GM12878 (cell line): ENCODE measurements around the gene OSBPL5. TPM values are rescaled to one million over a fixed set of nuclear protein-coding genes. Genes with fewer than 3 reads are reported as not detected.

Experiments
- ATAC-seq: fragments of 200-7000 bp; cut with Tn5 transposase; 3 replicates; pipeline ENCODE4 v1.9.1; 2020; ENCODE audit warnings: mild to moderate bottlenecking, moderate library complexity
- Bru-seq: library from RNA; stranded (reverse); fragments of 400-500 nt; gene quantifications from one replicate; lab custom pipeline; 2021; lab: Mats Ljungman, UMichigan
- BruChase-seq, 2 experiments: library from RNA; stranded (reverse); fragments of 400-500 nt; gene quantifications; one replicate each; lab custom pipeline; 2021; lab: Mats Ljungman, UMichigan
- BruUV-seq: library from RNA; stranded (reverse); fragments of 400-500 nt; replicated peaks from 2 replicates; lab custom pipeline; 2021; lab: Mats Ljungman, UMichigan
- CTCF ChIA-PET: fragments of 300-600 bp; sonication (Branson Sonifier 250); formaldehyde crosslinking; extraction: SDS; loops from one replicate; lab custom pipeline; 2021; ENCODE audit warnings: inconsistent platforms; lab: Yijun Ruan, JAX
- POLR2A ChIA-PET: fragments of 350-600 bp; formaldehyde crosslinking; extraction: SDS; loops from one replicate; lab custom pipeline; 2021; ENCODE audit warnings: inconsistent platforms; lab: Charles Lee
- RAD21 ChIA-PET: fragments of 300-600 bp; sonication (Branson Sonifier 250); formaldehyde crosslinking; loops from one replicate; lab custom pipeline; 2023; ENCODE audit warnings: antibody characterized with exemption; ENCODE audit not compliant: unreplicated experiment; lab: Charles Lee
- SMC1A ChIA-PET: fragments of 300-600 bp; sonication (Branson Sonifier 250); formaldehyde crosslinking; loops from one replicate; lab custom pipeline; 2023; ENCODE audit not compliant: unreplicated experiment, uncharacterized antibody; lab: Charles Lee
- DNase-seq: peaks from one replicate; pipeline ENCODE4 v3.0.0-alpha.2; 2011; ENCODE audit warnings: low read depth, low spot score
- FAIRE-seq: peaks from 3 replicates; lab custom pipeline; 2011; peaks lifted over from hg19 to GRCh38; lab: Jason Lieb, UNC
- H2AFZ ChIP-seq: 2 replicates; pipeline ENCODE4 v1.6.0; 2011; ENCODE audit warnings: low read depth, low read length, control low read depth; ENCODE audit not compliant: control insufficient read depth
- H3K27ac ChIP-seq: 2 replicates; pipeline ENCODE4 v1.5.1; 2011; ENCODE audit warnings: control low read depth; ENCODE audit not compliant: control insufficient read depth, insufficient read depth
- H3K27me3 ChIP-seq, 2 experiments: replicated peaks in 1 of 2; 2 replicates each; pipeline versions ENCODE4 v1.6.0 to v1.6.1; 2011; ENCODE audit warnings: low read length in 1 of 2; ENCODE audit not compliant: control insufficient read depth in 2 of 2, insufficient read depth in 2 of 2
- H3K36me3 ChIP-seq, 2 experiments: 2 replicates each; pipeline ENCODE4 v1.5.1; 2011; ENCODE audit warnings: low read length in 1 of 2; ENCODE audit not compliant: control insufficient read depth in 2 of 2, insufficient read depth in 2 of 2
- H3K4me1 ChIP-seq: 2 replicates; pipeline ENCODE4 v1.6.1; 2011; ENCODE audit warnings: mild to moderate bottlenecking, low read length, moderate library complexity, mixed read lengths; ENCODE audit not compliant: control insufficient read depth, insufficient read depth
- H3K4me2 ChIP-seq: 2 replicates; pipeline ENCODE4 v1.6.0; 2011; ENCODE audit warnings: control low read depth; ENCODE audit not compliant: control insufficient read depth, insufficient read depth
- H3K4me3 ChIP-seq: fragments of 200-600 bp; sonication (generic); 2 replicates; pipeline ENCODE4 v1.5.1; 2016
- H3K79me2 ChIP-seq: 2 replicates; pipeline ENCODE4 v1.6.0; 2011; ENCODE audit warnings: low read length; ENCODE audit not compliant: control insufficient read depth, insufficient read depth
- H3K9ac ChIP-seq: 2 replicates; pipeline ENCODE4 v1.8.0; 2011; ENCODE audit warnings: low read length, control low read depth, mixed read lengths; ENCODE audit not compliant: control insufficient read depth, insufficient read depth
- H3K9me3 ChIP-seq: replicated peaks from 3 replicates; pipeline ENCODE4 v1.5.1; 2011; ENCODE audit warnings: mild to moderate bottlenecking, low read length; ENCODE audit not compliant: control insufficient read depth, insufficient read depth
- H4K20me1 ChIP-seq: 2 replicates; pipeline ENCODE4 v1.6.0; 2011; ENCODE audit not compliant: control insufficient read depth, insufficient read depth
- SUZ12 ChIP-seq: fragments of 200-600 bp; sonication (generic); IDR thresholded peaks from one replicate; pipeline ENCODE4 v1.6.1; 2018; ENCODE audit warnings: antibody characterized with exemption, mild to moderate bottlenecking; ENCODE audit not compliant: unreplicated experiment
- WGBS: methylation state at CpG from one replicate; pipeline ENCODE4 v1.1.6; 2016; ENCODE audit warnings: low lambda C conversion rate; ENCODE audit not compliant: insufficient replicate concordance, insufficient coverage; ENCODE audit errors: missing lambda C conversion rate; 5-methylcytosine and 5-hydroxymethylcytosine counted together
- in situ Hi-C: fragments of 300-500 bp; cut with MboI; formaldehyde crosslinking; loops from 9 replicates; pipeline ENCODE4 v1.14.3; 2018; ENCODE audit warnings: mixed read lengths
- intact Hi-C: fragments of 100-400 bp; cut with micrococcal nuclease; formaldehyde crosslinking; loops from one replicate; pipeline ENCODE4 v1.14.2; 2022; ENCODE audit not compliant: unreplicated experiment
- long read RNA-seq, 2 experiments: library from polyadenylated mRNA; unstranded; transcript quantifications; one replicate each; pipeline ENCODE4 v2.0.0, GENCODE V29; 2019 to 2020
- polyA minus RNA-seq, 3 experiments: library from RNA; depleted of rRNA, polyadenylated mRNA; stranded (reverse); fragments of >200 nt; gene quantifications; 2 replicates each; pipeline ENCODE4 v1.2.3, GENCODE V29; 2011
- polyA plus RNA-seq, 11 experiments: library from polyadenylated mRNA; depleted of rRNA in 4 of 11; unstranded in 6 of 11; stranded (reverse) in 5 of 11; fragments of >200 nt; fragmentation: Nextera tagmentation in 4 of 11; fragmentation: Illumina TruSeq in 1 of 11; extraction: Ambion mirVana in 4 of 11; extraction: Trizol in 1 of 11; gene quantifications; 1 replicate in 1 of 11; 2 replicates in 10 of 11; pipeline versions ENCODE4 v1.2.1 to v1.2.3, GENCODE V29; 2011 to 2016; ENCODE audit warnings: inconsistent platforms in 2 of 11, missing spikeins in 2 of 11, low read depth in 1 of 11
- total RNA-seq, 4 experiments: library from RNA; depleted of rRNA in 3 of 4; stranded (reverse); fragments of >200 nt in 3 of 4; fragmentation: Illumina TruSeq in 1 of 4; extraction: Trizol in 1 of 4; gene quantifications; 2 replicates each; pipeline versions ENCODE4 v1.2.1 to v1.2.3, GENCODE V29; 2013 to 2021
- TF ChIP-seq, protein P1 (sequence below), 3 experiments: IDR thresholded peaks in 2 of 3; conservative IDR thresholded peaks in 1 of 3; 2 replicates each; pipeline ENCODE4 v1.5.1; 2011; ENCODE audit warnings: low read depth in 3 of 3, low read length in 3 of 3, mild to moderate bottlenecking in 3 of 3, control low read depth in 2 of 3, moderate library complexity in 2 of 3, inconsistent platforms in 1 of 3, mixed read lengths in 1 of 3; ENCODE audit not compliant: control insufficient read depth in 2 of 3, insufficient read depth in 1 of 3; ENCODE audit errors: extremely low read depth in 1 of 3

Gene OSBPL5, protein sequence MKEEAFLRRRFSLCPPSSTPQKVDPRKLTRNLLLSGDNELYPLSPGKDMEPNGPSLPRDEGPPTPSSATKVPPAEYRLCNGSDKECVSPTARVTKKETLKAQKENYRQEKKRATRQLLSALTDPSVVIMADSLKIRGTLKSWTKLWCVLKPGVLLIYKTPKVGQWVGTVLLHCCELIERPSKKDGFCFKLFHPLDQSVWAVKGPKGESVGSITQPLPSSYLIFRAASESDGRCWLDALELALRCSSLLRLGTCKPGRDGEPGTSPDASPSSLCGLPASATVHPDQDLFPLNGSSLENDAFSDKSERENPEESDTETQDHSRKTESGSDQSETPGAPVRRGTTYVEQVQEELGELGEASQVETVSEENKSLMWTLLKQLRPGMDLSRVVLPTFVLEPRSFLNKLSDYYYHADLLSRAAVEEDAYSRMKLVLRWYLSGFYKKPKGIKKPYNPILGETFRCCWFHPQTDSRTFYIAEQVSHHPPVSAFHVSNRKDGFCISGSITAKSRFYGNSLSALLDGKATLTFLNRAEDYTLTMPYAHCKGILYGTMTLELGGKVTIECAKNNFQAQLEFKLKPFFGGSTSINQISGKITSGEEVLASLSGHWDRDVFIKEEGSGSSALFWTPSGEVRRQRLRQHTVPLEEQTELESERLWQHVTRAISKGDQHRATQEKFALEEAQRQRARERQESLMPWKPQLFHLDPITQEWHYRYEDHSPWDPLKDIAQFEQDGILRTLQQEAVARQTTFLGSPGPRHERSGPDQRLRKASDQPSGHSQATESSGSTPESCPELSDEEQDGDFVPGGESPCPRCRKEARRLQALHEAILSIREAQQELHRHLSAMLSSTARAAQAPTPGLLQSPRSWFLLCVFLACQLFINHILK
- not detected in 2 replicates for total RNA-seq (2013; cell fraction: nucleolus; rRNA removed)
- total RNA-seq (2014; rRNA removed) (not detected in 2 replicates), total RNA-seq (2014; rRNA removed; fragmentation: Illumina TruSeq; extraction: Trizol) (not detected in 2 replicates), total RNA-seq (2021) (0.45 TPM in 1 of 2 replicates, not detected in the other), polyA plus RNA-seq (2011; rRNA removed) (not detected in 2 replicates), polyA plus RNA-seq (2014; fragmentation: Illumina TruSeq; extraction: Trizol) (not detected in 2 replicates), polyA plus RNA-seq (2014; fragmentation: Nextera tagmentation; extraction: Ambion mirVana) (not detected), polyA plus RNA-seq (2014; rRNA removed) (not detected in 2 replicates), polyA plus RNA-seq (2016; fragmentation: Nextera tagmentation; extraction: Ambion mirVana) (not detected), polyA minus RNA-seq (2011; rRNA and poly(A)+ RNA removed) (0.57 TPM in 1 of 2 replicates, not detected in the other), Bru-seq, nascent RNA (percentile 4 among the genes with signal in this experiment), BruChase-seq, experiment 1, labeled RNA remaining after a 6-hour chase (percentile 3 among the genes with signal in this experiment), BruChase-seq, experiment 2, labeled RNA remaining after a 2-hour chase (percentile 6 among the genes with signal in this experiment)
- polyA plus RNA-seq (2011; ENCODE audit: low read depth) = not detected
- polyA plus RNA-seq (2011; cell fraction: cytosol; rRNA removed) = 0.07 and 0.17 TPM in 2 replicates
- 0.85 and 1.0 TPM in 2 replicates for polyA plus RNA-seq (2011; cell fraction: nucleus; rRNA removed)
- not detected in 2 replicates for polyA plus RNA-seq (2012)
- 0.62 TPM in 1 of 2 replicates, not detected in the other for polyA minus RNA-seq (2011; cell fraction: cytosol; rRNA and poly(A)+ RNA removed)
- polyA minus RNA-seq (2011; cell fraction: nucleus; rRNA and poly(A)+ RNA removed) = 0.48 and 0.60 TPM in 2 replicates
- long read RNA-seq, experiment 1 = 0 reads
- long read RNA-seq, experiment 2 = 0 reads

DNA sequence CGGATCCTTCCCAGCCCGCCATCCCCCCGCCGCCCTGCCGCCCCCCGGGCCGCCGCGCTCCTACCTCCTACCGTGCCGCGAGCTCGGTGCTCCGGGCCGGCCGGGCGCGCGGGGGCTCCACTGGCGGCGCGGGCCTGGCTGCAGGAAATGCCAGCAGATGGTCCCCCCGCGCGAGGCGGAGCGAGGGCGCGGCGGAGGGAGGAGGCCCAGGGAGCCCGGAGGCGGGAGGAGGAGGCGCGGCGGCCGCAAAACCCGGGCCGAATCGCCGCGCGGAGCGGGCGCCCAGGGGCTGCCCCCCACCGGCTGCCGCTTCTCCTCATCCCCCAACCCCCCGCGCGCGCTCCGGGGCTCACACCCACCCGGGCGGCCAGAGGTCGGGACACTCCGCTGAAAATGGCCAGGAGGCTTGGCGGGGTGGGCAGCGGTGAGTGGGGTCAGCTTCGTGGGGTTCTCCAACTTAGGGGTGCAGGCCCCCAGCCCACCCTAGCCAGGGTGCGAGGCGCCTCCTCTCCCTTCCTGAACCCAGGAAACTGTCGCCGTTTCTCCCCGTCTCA, at the start of gene OSBPL5:
Gene OSBPL5 (minus strand): TSS at position 159 of the 554 bp plus-strand sequence. CDS start 36,162 bp downstream, outside the sequence.
- no peaks in the 10 kb centered on the region for H3K79me2 ChIP-seq
- no peak within 1 kb of the TSS for H3K4me2 ChIP-seq
- ChIA-PET POLR2A (no interaction called here), CTCF (no interaction called here), RAD21 (no interaction called here), SMC1A (no interaction called here)
- H2AFZ ChIP-seq = no peak within 1 kb of the TSS
- H4K20me1 ChIP-seq = no peaks in the 10 kb centered on the region
- BruUV-seq = no TSS peak
- intact Hi-C loops = no loop called here
- DNase-seq = no peak
- FAIRE-seq = no peak
- ATAC-seq = no peak
- H3K9ac ChIP-seq = no peak within 1 kb of the TSS
- H3K27ac ChIP-seq = no peak within 1 kb of the TSS
- 0% methylated on average over 22 of the region's 63 CpGs for WGBS
- no peaks in the 10 kb centered on the region for H3K4me1 ChIP-seq
- H3K9me3 ChIP-seq = no peaks in the 10 kb centered on the region
- no peaks in the 10 kb centered on the region for H3K36me3 ChIP-seq
- no peak within 1 kb of the TSS for H3K4me3 ChIP-seq
- peaks cover 14 to 15% of the 10 kb centered on the region in 2 experiments for H3K27me3 ChIP-seq
- TF ChIP-seq SUZ12 = peak; percentile 55
- TF ChIP-seq, protein P1, sequence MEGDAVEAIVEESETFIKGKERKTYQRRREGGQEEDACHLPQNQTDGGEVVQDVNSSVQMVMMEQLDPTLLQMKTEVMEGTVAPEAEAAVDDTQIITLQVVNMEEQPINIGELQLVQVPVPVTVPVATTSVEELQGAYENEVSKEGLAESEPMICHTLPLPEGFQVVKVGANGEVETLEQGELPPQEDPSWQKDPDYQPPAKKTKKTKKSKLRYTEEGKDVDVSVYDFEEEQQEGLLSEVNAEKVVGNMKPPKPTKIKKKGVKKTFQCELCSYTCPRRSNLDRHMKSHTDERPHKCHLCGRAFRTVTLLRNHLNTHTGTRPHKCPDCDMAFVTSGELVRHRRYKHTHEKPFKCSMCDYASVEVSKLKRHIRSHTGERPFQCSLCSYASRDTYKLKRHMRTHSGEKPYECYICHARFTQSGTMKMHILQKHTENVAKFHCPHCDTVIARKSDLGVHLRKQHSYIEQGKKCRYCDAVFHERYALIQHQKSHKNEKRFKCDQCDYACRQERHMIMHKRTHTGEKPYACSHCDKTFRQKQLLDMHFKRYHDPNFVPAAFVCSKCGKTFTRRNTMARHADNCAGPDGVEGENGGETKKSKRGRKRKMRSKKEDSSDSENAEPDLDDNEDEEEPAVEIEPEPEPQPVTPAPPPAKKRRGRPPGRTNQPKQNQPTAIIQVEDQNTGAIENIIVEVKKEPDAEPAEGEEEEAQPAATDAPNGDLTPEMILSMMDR (IDR thresholded peaks at IDR 0.05 in 2 of 3, conservative IDR thresholded peaks at IDR 0.05 in 1 of 3; ENCODE audit: control insufficient read depth in 2 of 3, extremely low read depth in 1 of 3, insufficient read depth in 1 of 3, low read depth in 3 of 3, low read length in 3 of 3) = no peak
- in situ Hi-C loops = no loop called here
